ENCODE data around the gene DNTT. TPM values are rescaled to one million over a fixed set of nuclear protein-coding genes. Genes with fewer than 3 reads are reported as not detected.
A peak's percentile ranks its signal among the peaks of the same experiment; 100 is the strongest.

DNTT gene
- total RNA-seq, 1 donor from 2014 or later, result not detected

- H3K4me1 Mint-ChIP-seq (ENCODE audit: low read depth), result peaks cover 13% of the 10 kb centered on the region
- no peaks in the 10 kb centered on the region for H3K9me3 Mint-ChIP-seq (ENCODE audit: low read depth)
- no peak overlapping the region for H3K27ac Mint-ChIP-seq
- TF ChIP-seq CTCF (IDR thresholded peaks at IDR 0.05; ENCODE audit: unreplicated experiment), result no peak
- H3K27me3 Mint-ChIP-seq, result no peaks in the 10 kb centered on the region
- no peak overlapping the region for H3K4me3 Mint-ChIP-seq (ENCODE audit: low read depth)
- no peaks in the 10 kb centered on the region for H3K36me3 Mint-ChIP-seq (ENCODE audit: insufficient read depth)
- no peak for DNase-seq (ENCODE audit: low spot score, unreplicated experiment)
Observed at GRCh38 chr10:96289218-96289910, 14.9 kb upstream of the DNTT start.

- DNase-seq (ENCODE audit: low spot score, unreplicated experiment), result no peak
- Mint-ChIP-seq H3K4me1 (ENCODE audit: low read depth) (peaks cover 13% of the 10 kb centered on the region), H3K9me3 (ENCODE audit: low read depth) (no peaks in the 10 kb centered on the region), H3K4me3 (ENCODE audit: low read depth) (no peak overlapping the region), H3K27ac (no peak overlapping the region), H3K36me3 (ENCODE audit: insufficient read depth) (no peaks in the 10 kb centered on the region), H3K27me3 (no peaks in the 10 kb centered on the region)
- no peak for TF ChIP-seq CTCF (IDR thresholded peaks at IDR 0.05; ENCODE audit: unreplicated experiment)
Observed at GRCh38 chr10:96290368-96291133, 13.7 kb upstream of the DNTT start.

- peaks cover 3% of the 10 kb centered on the region for H3K4me1 Mint-ChIP-seq (ENCODE audit: low read depth)
- no peak overlapping the region for H3K27ac Mint-ChIP-seq
- H3K9me3 Mint-ChIP-seq (ENCODE audit: low read depth), result no peaks in the 10 kb centered on the region
- H3K4me3 Mint-ChIP-seq (ENCODE audit: low read depth), result no peak overlapping the region
- DNase-seq (ENCODE audit: low spot score, unreplicated experiment), result no peak
- no peaks in the 10 kb centered on the region for H3K36me3 Mint-ChIP-seq (ENCODE audit: insufficient read depth)
- peak; percentile 68 for TF ChIP-seq CTCF (IDR thresholded peaks at IDR 0.05; ENCODE audit: unreplicated experiment)
- peaks cover 3% of the 10 kb centered on the region for H3K27me3 Mint-ChIP-seq
Observed at GRCh38 chr10:96292971-96293920, 11.0 kb upstream of the DNTT start.

- no peak overlapping the region for H3K4me3 Mint-ChIP-seq (ENCODE audit: low read depth)
- H3K36me3 Mint-ChIP-seq (ENCODE audit: insufficient read depth), result no peaks in the 10 kb centered on the region
- no peak for TF ChIP-seq CTCF (IDR thresholded peaks at IDR 0.05; ENCODE audit: unreplicated experiment)
- no peaks in the 10 kb centered on the region for H3K9me3 Mint-ChIP-seq (ENCODE audit: low read depth)
- H3K4me1 Mint-ChIP-seq (ENCODE audit: low read depth), result peaks cover 3% of the 10 kb centered on the region
- H3K27me3 Mint-ChIP-seq, result peaks cover 7% of the 10 kb centered on the region
- no peak overlapping the region for H3K27ac Mint-ChIP-seq
- no peak for DNase-seq (ENCODE audit: low spot score, unreplicated experiment)
Observed at GRCh38 chr10:96295475-96295874, 8.8 kb upstream of the DNTT start.

- no peak overlapping the region for H3K27ac Mint-ChIP-seq
- H3K9me3 Mint-ChIP-seq (ENCODE audit: low read depth), result no peaks in the 10 kb centered on the region
- DNase-seq (ENCODE audit: low spot score, unreplicated experiment), result no peak
- no peaks in the 10 kb centered on the region for H3K36me3 Mint-ChIP-seq (ENCODE audit: insufficient read depth)
- no peak overlapping the region for H3K4me3 Mint-ChIP-seq (ENCODE audit: low read depth)
- peaks cover 18% of the 10 kb centered on the region for H3K4me1 Mint-ChIP-seq (ENCODE audit: low read depth)
- TF ChIP-seq CTCF (IDR thresholded peaks at IDR 0.05; ENCODE audit: unreplicated experiment), result no peak
- peaks cover 7% of the 10 kb centered on the region for H3K27me3 Mint-ChIP-seq
Observed at GRCh38 chr10:96297486-96297885, 6.7 kb upstream of the DNTT start.
